ENCODE measurements around the gene MARCO.

MARCO gene, protein sequence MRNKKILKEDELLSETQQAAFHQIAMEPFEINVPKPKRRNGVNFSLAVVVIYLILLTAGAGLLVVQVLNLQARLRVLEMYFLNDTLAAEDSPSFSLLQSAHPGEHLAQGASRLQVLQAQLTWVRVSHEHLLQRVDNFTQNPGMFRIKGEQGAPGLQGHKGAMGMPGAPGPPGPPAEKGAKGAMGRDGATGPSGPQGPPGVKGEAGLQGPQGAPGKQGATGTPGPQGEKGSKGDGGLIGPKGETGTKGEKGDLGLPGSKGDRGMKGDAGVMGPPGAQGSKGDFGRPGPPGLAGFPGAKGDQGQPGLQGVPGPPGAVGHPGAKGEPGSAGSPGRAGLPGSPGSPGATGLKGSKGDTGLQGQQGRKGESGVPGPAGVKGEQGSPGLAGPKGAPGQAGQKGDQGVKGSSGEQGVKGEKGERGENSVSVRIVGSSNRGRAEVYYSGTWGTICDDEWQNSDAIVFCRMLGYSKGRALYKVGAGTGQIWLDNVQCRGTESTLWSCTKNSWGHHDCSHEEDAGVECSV

DNA sequence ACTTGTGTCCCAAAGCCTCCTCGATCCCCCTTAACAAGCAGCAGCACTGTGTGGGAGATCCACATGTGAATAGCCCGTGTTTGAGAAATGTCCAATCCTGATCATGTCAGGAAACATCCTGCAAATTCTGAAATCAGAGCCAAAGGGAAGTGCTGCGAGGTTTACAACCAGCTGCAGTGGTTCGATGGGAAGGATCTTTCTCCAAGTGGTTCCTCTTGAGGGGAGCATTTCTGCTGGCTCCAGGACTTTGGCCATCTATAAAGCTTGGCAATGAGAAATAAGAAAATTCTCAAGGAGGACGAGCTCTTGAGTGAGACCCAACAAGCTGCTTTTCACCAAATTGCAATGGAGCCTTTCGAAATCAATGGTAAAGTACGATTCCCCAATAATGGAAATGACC is at the start of gene MARCO:
Gene MARCO (plus strand): TSS at position 164 of the 400 bp plus-strand sequence. CDS start 107 bp downstream, at position 271.
- no peak for DNase-seq (ENCODE audit: low read depth)

DNA sequence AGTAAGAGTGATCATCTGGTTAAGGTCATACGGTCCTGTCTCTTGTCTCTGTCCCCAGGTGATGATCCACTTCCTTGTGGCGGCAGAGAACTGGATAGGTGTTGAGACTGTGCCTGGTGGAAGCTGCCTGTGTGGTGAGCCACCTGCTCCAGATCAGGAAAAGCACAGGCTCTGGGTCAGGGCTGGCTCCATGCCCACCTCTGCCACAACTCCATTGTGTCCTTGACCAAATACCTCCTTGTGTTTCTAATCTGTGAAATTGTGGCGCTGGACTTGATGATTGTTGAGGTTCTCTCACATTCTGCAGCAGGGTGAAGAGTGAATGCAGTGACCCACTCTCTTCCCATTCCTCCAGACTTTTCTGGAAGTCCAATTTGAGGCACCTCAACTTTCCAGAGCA is 48.9 kb upstream of the MARCO start:
- no peak for DNase-seq (ENCODE audit: low read depth)

DNA sequence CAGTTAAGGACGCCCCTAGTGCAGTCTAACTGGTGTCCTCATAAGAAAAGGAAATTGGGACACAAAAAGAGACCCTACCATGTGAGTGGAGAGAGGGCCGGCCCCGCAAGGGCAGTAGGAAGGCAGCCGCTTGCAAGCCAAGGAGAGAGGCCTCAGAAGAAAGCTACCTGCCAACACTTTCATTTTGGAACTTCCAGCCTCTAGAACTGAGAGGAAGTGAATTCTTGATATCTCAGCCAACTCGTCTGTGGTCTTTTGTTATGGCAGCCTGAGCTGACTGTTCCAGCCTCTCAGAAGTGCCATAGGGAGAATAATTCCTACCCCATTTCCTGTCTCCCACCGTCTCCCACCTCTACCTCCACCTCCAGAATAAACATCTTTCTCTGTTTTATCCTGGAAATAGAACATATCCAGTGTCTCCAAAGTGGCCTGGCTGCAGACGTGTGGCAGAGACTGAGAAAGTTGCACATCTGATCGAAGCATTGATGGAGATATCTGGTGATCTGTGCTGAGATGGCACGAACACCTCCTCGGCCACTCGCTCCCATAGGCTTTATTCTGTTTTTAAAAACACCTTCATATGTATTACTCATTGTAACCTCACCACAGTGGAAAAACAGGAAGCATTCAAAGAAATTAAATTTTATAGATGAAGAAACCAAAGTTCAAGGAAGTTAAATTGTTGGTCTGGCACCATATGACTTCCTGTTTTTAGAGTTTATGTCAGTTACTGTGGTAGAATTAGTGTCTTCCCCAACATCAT is 39.5 kb upstream of the MARCO start:
- DNase-seq (ENCODE audit: low read depth): no peak

DNA sequence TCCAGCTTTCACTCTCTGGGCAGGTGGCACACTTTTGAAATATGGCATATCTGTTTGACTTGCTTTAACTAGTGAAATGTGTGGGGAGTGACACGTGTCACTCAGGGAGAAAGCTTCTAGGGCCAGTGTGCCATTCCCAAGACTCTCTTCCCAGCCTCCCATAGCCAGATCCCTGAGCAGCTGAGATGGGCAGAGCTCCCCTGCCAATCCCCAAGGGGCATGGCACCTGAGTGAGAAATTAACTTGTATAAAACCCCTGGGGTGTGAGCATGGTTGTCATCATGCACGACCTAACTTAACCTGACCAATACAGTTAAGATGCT is 39.0 kb upstream of the MARCO start:
- no peak for DNase-seq (ENCODE audit: low read depth)

DNA sequence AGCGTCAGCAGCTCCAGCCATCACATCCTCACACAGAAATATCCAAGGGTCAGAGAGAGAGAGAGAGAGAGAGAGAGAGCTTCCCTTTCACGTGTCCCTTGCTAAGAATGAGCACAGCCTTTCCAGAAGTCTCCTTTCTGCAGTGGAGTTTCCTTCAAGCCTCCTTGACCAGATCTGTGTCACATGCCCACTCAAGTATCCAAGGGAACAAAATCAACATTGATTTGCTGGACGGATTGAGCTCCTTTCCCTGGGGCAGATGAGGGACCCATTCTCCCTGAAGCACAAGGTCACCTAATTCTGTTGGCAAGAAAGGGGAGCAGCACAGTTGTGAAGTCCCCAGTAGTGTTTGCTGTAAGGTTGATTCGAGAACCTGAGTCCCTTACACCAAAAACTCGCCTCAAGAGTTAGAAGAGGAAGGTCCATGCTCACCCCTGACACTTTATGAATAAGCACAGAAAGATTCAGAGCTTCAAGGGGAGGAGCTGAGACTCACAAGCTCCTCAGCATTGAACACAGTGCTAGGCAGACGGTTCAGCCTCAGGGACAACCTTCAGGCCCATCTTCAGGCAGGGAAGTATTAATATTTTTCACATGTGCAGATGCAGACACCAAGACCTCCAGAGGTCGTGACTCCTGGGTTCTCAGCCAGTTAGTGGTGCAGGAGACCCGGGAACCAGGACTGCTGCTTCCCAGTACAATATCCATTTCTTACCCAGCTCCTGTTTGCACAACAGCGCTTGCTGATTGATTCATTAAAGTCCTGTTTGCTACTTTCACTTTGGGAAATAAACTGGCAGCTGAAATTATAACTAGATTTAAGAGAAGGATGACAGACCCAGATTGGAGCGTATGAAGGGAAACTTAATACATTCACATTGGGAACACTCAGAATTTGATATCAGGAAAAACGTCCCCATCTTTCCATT is 38.2 kb upstream of the MARCO start:
- DNase-seq (ENCODE audit: low read depth): no peak

DNA sequence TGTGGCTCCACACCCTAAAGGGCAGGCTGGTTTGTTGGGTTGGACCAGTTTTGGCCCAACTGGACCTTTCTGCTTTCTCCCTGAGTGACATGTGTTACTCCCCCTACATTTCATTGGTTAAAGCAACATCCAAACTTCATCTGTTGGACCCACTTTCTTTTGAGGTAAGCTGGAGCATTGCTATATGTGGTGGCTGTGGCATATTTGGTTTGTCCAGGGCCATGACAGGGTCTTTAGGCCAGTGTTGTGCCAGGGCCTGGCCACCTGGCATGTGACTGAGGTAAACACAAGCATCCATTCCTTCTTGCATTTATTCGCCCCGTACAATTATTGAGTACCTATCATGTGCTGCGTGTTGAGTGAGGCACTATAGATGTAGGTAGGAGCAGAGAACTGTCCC is 36.8 kb upstream of the MARCO start:
- DNase-seq (ENCODE audit: low read depth): no peak

DNA sequence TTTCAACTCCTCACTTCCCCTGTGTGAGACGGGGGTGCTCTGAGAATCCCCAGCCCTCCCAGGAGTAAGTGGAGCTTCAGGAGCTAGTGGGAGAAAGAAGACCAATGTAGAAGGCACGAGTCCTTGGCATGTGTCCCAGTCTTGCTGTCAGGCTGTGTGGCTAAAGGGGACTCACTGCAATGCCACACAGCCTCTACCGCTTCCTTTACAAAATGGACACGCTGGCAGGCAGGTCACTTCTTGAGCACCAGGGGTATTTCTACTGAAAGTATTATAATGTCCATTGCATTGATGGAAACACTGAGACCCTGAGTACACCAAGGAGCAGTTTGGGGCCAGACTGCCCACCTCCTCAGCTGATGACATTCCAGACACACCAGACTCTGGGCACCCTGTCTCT is 35.8 kb upstream of the MARCO start:
- DNase-seq (ENCODE audit: low read depth): no peak

DNA sequence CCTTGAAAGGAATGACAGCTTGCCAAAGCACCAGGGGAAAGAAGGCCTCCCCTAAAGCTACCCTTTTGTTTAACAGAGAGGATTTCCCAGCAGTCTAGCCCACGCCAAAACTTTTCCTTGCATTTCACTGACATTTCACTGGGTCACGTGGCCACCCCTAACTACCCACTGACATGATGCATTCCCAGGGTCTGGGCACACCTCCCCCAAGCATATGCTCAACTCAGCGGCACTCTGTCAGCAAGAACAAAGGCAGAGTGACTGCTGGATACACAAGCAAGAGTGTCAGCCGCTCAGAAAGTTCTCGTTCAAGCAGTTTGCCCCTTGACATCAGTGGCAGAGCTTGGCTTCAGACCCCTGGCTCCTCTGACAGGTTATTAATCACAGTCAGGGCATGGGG is 34.2 kb upstream of the MARCO start:
- DNase-seq (ENCODE audit: low read depth): no peak

DNA sequence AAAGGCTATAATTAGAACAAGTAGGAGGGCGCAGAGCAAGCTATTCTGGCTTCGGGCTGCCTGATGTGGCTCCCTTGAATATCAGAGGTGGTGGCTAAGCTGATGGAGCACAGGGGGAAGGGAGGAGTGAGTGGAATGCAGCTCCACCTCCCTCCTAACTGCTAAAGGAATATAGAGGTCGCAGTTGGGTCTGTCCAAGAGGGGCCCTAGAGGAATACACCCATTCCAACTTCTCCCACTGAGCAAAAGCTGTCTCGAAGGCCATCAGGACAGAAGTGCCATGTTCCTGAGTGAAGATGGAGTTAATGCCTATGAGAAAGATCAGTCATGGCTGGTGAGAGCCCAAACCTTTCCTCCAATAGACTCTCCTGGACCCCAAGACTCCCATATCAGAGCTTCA is 32.8 kb upstream of the MARCO start:
- DNase-seq (ENCODE audit: low read depth): no peak

DNA sequence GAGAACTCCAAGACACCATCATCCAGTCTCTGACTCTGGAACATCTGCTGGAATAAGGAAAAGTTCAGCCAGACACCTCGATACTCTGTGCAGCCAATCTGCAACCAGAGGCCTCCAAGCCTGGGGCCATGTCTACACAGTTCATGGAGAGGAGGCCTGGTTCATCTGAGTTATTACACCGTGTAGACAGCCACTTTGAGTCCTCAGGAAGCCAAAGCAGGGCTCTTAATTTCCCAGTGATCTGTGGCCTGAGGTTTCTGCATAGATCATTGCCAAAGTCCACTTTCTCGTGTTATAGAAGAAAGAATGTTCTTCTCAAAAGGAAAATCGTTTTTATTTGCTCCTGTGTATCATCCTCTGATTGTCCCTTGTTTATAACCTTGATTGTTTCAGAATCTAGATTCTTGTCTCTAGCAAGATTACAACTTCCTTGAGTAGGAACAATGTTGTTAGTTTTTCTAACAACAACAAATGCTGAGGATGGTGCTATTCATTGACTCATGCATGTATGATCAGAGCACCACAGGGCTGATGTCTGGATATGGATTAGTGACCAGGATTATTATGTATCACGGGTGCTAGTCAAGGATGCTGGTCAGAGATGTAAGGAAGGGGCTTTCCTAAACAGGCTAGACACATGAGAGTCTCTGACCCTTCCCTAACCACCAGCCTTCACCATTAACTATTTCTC is 30.7 kb upstream of the MARCO start:
- DNase-seq (ENCODE audit: low read depth): no peak

DNA sequence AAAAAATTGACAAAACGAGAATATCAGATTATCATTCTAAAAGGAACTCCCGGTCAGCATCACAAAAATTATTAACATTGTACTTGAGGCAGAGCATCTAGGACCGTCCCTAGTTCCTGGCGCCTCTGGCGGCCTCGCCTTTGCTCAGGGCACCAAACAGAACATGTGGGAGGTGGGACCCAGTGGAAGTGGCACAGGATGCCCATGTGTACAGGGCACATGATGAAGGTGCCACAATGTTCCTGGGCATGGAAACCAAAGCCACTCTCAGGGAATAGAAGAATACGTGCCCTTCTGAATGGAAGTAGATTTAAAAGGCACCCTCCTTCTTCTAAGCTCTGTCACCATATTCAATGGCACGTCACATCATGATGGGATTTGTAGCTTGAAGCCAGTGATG is 30.1 kb upstream of the MARCO start:
- DNase-seq (ENCODE audit: low read depth): no peak

DNA sequence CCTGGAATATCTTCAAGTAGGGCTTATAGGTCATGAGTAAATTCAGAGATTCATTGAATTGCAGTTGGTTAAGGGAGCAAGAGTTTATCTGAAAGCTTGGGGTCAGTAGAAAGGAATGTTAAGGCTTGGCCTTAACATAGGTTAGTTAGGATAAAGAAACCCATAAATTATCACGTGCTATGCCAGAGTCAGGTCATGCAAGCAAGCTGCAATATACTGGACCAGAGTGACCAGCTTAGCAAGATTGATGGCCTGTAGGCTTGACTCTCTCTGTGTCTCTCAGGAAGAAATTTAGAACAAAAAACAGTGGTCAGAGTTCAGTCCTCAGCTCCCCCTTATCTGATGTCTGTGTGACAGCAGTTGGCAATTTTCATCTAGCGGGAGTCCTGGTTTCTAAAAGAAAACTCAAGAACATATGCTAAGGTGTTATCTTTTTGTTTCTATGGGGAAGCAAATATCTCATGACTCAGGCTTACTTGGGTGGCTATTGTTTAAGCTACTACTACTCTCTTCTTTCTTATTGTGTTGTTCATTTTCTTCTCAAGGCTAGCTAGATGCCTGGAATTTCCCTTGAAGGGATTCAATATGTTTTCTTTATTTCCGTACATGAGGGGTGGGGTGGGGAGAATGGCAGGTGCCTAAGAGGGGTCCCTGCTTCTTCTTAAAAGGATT is 28.7 kb upstream of the MARCO start:
- no peak for DNase-seq (ENCODE audit: low read depth)

DNA sequence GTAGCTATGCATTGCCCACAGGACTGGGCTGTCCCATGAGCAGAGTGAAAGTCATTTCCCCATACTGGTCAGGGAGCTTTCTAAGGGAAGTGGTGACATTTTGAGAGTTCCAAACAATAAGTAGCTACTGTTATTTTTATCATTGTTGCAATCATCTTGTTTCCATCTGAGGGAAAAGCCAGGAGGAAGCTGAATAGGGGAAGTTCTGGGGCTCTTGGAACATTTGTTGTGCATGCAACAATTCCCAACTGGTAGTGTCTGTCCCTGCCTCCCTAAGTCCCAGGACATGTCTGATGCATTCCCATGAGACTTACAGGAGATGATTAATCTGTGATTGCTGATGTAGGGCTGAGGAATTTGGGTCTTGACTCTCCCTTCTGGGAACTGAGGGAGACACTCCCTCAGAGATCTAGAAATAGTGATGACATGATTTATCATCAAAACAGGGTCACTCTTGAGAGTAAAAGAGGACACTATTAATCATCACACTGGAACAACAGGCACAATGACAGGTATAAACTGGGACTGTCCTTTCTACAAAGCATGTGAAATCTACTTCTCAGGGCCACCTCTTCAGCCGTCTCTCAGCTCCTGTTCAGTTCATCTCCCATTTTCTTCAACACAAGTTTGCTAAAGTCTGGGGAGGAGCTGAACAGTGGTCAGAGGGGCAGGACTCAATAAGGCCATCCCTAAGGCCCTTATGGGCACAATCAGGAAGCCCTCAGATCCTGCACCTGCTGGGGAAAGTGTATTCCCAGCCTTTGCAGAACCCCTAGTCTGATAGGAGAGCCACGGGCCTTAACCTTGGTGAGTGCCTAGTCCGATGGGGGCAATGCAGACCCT is 28.0 kb upstream of the MARCO start:
- no peak for DNase-seq (ENCODE audit: low read depth)

DNA sequence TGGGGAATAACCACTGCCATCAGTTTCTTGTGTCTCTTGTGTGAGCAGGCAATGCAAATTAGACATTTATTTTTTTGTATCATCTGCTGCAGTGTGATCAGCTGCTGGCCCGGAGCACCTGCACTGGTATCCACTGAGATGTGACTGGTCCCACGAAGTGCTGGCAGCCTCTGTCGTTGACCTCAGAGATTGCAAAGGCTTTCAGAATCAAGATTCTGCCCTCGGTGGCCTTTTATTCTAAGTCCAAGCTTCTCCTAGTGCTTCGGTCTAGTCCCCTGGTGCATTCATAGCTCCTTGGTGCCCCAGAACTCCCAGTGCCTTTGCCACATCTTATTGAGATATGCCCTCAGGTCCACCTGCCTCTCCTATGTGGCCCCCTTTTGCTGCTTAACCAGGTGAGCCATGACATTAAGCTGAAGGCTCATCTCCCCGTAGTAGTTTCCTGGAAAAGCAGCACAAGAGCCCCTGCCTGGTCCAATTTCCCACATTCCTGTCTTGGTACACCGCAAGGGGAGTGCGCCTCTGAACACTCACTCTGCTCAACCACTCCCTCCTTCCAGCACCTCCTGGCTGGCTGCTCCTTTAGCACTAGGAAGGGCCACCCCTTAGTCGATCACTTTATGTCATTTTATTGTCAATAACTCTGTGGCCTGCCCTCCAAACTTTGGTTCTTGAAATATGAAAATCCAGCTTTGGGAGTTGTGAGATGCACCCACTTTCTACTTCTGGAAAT is 27.1 kb upstream of the MARCO start:
- no peak for DNase-seq (ENCODE audit: low read depth)

DNA sequence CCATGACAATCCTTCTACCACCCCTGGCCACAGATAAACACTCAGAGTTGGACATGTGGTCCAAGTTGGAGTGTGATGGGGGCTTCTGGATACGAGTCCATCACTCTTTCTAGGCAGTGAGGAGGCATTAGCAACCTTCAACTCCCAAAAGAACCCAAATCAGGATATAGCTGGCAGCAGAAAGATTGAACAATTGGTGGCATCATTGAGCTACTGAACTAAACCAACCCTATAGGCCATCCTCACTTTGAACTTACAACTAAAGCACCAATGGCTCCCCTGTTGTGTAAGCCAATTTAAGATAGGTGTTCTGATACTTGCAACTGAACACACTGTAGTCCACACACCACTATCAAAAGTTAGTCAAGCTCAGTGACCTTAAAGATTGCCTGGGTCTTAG is 24.0 kb upstream of the MARCO start:
- no peak for DNase-seq (ENCODE audit: low read depth)

DNA sequence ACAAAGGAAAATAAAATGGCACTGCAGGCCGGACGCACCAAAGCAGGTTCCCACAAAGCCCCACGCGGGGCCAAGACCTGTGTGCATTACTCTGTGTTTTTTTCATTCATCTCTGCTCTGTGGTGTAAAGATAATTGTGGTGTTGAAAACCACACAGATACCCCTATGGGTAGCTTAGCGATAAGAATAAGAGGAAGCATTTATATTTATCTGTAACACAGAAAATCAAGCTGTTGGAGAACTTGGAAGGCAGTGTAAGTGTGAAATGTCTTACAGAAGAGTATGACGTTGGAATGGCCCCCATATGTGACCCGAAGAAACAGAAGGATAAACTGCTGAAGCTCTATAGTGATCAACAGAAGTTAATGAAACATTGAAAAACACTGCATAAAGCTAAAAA is 20.3 kb upstream of the MARCO start:
- no peak for DNase-seq (ENCODE audit: low read depth)

DNA sequence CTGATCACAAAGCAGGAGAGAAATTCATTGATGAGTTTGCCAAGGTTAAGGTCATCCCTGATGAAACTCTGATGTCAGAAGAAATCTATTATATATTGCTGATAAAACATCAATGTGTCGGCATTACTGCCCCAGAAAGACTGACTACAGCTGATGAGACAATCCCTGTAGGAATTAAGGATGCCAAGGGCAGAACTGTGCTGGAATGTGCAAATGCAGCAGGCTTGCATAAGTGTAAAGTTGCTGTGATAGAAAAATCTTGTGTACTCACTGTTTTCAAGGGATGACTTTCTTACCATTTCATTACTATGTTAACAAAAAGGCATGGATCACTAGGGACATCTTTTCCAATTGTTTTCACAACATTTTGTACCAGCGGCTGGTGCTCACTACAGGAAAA is 19.7 kb upstream of the MARCO start:
- no peak for DNase-seq (ENCODE audit: low read depth)

DNA sequence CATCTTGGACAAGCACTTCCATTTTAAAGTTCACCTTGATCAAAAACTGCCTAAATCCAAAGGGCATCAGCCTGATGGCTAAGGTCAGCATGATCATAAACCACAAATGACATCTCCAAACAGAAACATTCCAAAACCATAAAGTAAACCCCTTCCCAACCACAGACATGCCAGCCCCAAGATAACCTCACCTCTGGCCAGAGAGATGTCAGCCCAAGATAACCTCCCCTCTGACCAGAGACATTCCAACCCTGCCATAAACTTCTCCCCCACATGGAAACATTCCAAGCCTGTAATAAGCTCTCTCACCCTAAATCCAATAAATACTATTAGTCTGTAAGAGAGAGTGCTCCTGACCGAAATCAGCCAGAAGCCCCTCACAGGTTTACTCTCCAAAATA is 18.6 kb upstream of the MARCO start:
- DNase-seq (ENCODE audit: low read depth): no peak

DNA sequence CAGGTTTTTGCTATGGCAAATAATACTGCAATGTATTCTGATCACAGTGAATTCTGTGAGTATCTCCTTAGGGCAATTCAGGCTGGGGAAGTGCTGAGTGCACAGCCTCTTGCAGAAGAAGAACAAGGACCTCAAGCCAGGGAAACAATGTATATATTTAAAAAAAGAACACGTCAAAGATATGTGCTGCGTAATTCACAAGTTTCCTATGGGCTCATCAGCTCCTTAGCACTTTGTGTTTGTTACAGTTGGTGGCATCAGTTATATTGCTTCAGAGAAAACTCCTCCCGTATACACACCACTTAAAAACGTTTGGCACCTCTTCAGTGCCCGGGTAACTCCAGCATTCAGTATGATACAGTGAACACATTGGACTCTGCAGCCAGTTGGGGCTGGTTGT is 16.5 kb upstream of the MARCO start:
- DNase-seq (ENCODE audit: low read depth): no peak

DNA sequence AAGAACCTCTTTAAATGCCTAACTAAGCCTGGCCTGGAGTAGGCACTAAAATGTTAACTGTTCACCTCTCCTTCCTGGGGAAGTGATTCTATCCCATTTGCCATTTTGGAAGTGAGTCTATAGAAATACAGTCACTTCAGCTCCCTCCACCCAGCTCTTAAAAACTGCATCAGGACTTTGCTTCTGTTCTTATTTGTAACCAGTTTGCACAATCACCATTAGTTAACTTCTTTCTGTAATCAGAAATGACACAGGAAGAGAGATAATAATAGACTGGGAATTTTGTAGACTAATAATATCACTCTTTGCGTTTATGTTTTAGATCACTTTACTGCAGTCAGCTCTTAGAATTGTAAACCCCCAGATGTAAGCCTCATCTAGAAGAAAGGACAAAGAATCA is 16.0 kb upstream of the MARCO start:
- DNase-seq (ENCODE audit: low read depth): no peak
